KMS-11 (cell line): Measurements from ENCODE around the gene ADAM33.

Experiments used
- H2AFZ ChIP-seq: fragments of 200-600 bp; sonication (generic); 2 replicates; pipeline ENCODE4 v1.6.1; 2016; ENCODE audit warnings: antibody characterized with exemption, mixed run types, low read depth
- H3K27ac ChIP-seq: fragments of 200-600 bp; sonication (generic); 2 replicates; pipeline ENCODE4 v1.6.1; 2016; ENCODE audit warnings: mild to moderate bottlenecking, mixed run types
- H3K27me3 ChIP-seq: fragments of 200-600 bp; sonication (generic); 2 replicates; pipeline ENCODE4 v1.6.1; 2017; ENCODE audit warnings: mild to moderate bottlenecking, low read depth, mixed run types, moderate library complexity; ENCODE audit not compliant: insufficient read depth
- H3K36me3 ChIP-seq: fragments of 200-600 bp; sonication (generic); 2 replicates; pipeline ENCODE4 v1.6.1; 2017; ENCODE audit warnings: mild to moderate bottlenecking, mixed run types; ENCODE audit not compliant: insufficient read depth
- H3K4me1 ChIP-seq: fragments of 200-600 bp; sonication (generic); 2 replicates; pipeline ENCODE4 v1.6.1; 2016; ENCODE audit warnings: mild to moderate bottlenecking, low read depth, mixed run types; ENCODE audit not compliant: poor library complexity, severe bottlenecking
- H3K4me2 ChIP-seq: fragments of 200-600 bp; sonication (generic); 2 replicates; pipeline ENCODE4 v1.7.0; 2016; ENCODE audit warnings: mild to moderate bottlenecking, mixed run types
- H3K4me3 ChIP-seq: fragments of 200-600 bp; sonication (generic); IDR thresholded peaks from 2 replicates; pipeline ENCODE4 v1.6.1; 2017; ENCODE audit warnings: low read depth, low read length, mixed read lengths; ENCODE audit not compliant: insufficient read depth
- H3K79me2 ChIP-seq: fragments of 200-600 bp; sonication (generic); 2 replicates; pipeline ENCODE4 v1.6.1; 2016; ENCODE audit warnings: low read depth, mixed run types; ENCODE audit not compliant: insufficient read depth
- H3K9ac ChIP-seq: fragments of 200-600 bp; sonication (generic); 2 replicates; pipeline ENCODE4 v1.6.1; 2016; ENCODE audit warnings: mild to moderate bottlenecking, mixed run types
- H4K20me1 ChIP-seq: fragments of 200-600 bp; sonication (generic); 2 replicates; pipeline ENCODE4 v1.6.1; 2016; ENCODE audit warnings: mild to moderate bottlenecking, mixed run types; ENCODE audit not compliant: insufficient read depth
- TF ChIP-seq, protein P1 (sequence below): fragments of 200-600 bp; sonication (generic); conservative IDR thresholded peaks from 2 replicates; pipeline ENCODE4 v1.6.1; 2017; ENCODE audit warnings: low read depth, mild to moderate bottlenecking, antibody characterized with exemption, low read length, moderate library complexity, mixed read lengths

The ADAM33 gene

DNA sequence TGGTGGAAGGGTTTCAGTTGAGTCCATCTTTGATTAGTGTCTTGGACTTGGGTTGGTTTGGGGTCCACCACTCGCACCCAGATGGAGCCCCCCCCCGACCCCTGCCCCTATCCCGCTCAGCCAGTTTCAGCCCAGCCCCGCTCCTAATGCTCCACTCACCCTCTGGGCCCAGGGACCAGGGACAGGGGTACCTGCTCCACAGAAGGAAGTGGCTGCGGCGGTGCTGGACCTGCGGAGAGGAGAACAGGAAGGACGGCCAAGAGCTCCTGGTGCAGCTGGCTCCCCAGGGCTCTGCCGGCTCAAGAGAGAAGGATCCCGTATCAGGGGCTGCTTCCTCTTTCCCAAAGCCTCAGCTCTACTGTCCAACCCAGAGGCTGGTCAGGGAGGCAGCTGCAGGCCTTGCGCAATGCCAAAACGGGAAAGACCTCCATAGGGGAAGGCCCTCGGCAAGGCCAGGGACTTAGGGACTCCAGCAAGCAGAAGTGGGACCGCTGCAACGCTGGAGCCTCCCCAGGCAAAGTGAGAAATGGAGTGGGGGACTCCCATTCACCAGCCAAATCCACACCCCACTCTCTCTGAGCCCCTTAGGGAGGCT, 30.6 kb upstream of the ADAM33 start, which contains the start of gene SIGLEC1:
SIGLEC1 (minus strand) TSS at position 322 of the 595 bp plus-strand sequence. CDS start 5,472 bp downstream, outside the sequence.
- no peaks in the 10 kb centered on the region for H4K20me1 ChIP-seq
- no peaks in the 10 kb centered on the region for H3K27me3 ChIP-seq
- no peaks in the 10 kb centered on the region for H3K36me3 ChIP-seq
- no peaks in the 10 kb centered on the region for H3K4me1 ChIP-seq
- H3K9ac ChIP-seq, result no peak within 1 kb of the TSS
- no peak within 1 kb of the TSS for H3K4me3 ChIP-seq
- no peaks in the 10 kb centered on the region for H3K79me2 ChIP-seq
- TF ChIP-seq, protein P1, sequence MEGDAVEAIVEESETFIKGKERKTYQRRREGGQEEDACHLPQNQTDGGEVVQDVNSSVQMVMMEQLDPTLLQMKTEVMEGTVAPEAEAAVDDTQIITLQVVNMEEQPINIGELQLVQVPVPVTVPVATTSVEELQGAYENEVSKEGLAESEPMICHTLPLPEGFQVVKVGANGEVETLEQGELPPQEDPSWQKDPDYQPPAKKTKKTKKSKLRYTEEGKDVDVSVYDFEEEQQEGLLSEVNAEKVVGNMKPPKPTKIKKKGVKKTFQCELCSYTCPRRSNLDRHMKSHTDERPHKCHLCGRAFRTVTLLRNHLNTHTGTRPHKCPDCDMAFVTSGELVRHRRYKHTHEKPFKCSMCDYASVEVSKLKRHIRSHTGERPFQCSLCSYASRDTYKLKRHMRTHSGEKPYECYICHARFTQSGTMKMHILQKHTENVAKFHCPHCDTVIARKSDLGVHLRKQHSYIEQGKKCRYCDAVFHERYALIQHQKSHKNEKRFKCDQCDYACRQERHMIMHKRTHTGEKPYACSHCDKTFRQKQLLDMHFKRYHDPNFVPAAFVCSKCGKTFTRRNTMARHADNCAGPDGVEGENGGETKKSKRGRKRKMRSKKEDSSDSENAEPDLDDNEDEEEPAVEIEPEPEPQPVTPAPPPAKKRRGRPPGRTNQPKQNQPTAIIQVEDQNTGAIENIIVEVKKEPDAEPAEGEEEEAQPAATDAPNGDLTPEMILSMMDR, result no peak
- no peak within 1 kb of the TSS for H2AFZ ChIP-seq
- H3K4me2 ChIP-seq, result no peak within 1 kb of the TSS
- H3K27ac ChIP-seq, result no peak within 1 kb of the TSS

DNA sequence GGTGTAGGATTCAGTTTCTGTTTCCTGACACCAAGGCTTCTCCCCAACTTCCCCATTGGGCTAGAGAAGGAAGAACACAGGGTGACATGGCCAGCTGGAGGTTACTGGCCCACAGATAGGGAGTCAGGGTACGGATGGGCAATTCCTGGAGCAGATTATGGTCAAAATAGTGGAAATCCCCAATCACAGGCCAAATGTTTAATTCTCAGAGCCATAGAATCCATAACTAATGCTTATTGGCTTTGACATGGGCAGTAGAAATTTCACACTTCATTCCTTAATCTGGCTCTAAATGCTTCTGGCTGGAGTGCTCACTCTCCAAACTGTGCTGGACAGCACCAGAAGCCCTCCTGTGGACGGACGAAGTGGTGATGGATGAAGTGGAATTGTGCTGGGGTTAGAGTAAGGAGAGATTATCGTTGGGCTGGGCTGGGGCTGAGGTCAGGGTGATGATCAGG, 29.7 kb upstream of the ADAM33 start:
- Histone ChIP-seq H3K27ac (no peak overlapping the region), H2AFZ (no peak overlapping the region), H3K36me3 (no peaks in the 10 kb centered on the region), H3K4me1 (no peaks in the 10 kb centered on the region), H3K79me2 (no peaks in the 10 kb centered on the region), H4K20me1 (no peaks in the 10 kb centered on the region), H3K9ac (no peak overlapping the region), H3K27me3 (no peaks in the 10 kb centered on the region), H3K4me2 (no peak overlapping the region), H3K4me3 (no peak overlapping the region)
- TF ChIP-seq, protein P1, result no peak

DNA sequence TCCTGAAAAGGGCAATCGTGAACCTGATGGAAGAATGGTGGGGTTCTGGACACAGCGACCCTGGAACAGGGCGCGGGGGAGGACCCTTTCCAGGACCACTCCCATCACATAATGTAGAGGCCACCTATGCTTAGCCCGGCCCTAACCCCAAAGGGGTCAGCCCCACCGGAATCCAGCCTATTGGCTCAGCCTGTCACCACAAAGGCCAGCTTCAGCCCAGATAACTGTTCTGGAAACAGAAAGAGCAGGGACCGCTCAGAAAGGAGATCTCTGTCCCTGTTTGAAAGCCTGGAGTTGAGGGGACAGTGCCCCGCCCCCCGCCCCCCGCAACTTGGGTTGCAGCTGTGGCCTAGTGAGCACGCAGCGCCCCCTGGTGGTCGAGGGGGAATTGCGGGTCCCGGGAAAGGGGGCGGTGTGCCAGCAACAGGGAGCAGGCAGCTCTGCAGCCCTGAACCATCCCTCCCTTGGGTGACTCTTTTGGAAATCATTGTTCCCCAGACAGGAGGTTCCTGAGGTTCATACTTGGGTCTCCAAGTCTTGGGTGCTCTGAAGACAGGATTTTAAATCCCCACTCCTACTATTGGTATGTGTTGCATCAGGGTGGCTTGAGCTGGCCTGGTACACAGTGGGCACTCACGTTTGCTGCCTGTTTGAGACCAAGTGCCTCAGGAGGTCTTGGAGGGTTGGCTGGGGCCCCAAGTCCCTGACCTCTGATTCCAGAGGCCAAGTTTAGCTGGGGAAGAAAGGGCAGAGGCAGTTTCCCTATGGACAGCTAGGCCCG, 29.1 kb upstream of the ADAM33 start:
- Histone ChIP-seq H3K27me3 (no peaks in the 10 kb centered on the region), H3K27ac (no peak overlapping the region), H3K4me1 (no peaks in the 10 kb centered on the region), H3K9ac (no peak overlapping the region), H3K4me2 (no peak overlapping the region), H3K4me3 (no peak overlapping the region), H3K36me3 (no peaks in the 10 kb centered on the region), H4K20me1 (no peaks in the 10 kb centered on the region), H3K79me2 (no peaks in the 10 kb centered on the region), H2AFZ (no peak overlapping the region)
- TF ChIP-seq, protein P1, result peak; percentile 81

DNA sequence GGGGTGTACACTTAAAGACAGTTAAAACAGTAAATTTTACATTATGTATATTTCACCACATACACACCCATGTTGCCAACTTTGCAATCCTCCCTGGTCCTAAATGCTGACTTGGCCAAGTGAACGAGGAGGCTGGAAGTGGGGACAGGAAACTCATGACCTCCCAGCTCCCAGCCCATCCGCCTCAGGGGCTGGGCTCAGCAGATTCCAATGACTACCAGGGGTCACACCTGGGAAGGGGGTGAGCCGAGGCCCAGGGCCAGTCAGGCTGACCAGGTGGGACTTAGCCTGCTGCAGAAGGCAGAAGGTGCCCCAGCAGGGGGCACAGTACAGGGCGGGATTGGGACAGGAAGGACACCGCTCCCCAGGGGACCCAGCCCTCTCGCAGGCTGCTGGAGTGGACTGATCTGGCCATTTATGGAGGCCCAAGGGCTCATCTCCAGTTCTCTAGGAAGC, 28.2 kb upstream of the ADAM33 start:
- no peak overlapping the region for H3K9ac ChIP-seq
- H3K79me2 ChIP-seq, result no peaks in the 10 kb centered on the region
- no peaks in the 10 kb centered on the region for H3K4me1 ChIP-seq
- no peaks in the 10 kb centered on the region for H4K20me1 ChIP-seq
- H3K4me3 ChIP-seq, result no peak overlapping the region
- H2AFZ ChIP-seq, result no peak overlapping the region
- TF ChIP-seq, protein P1, result no peak
- no peaks in the 10 kb centered on the region for H3K27me3 ChIP-seq
- H3K4me2 ChIP-seq, result no peak overlapping the region
- H3K27ac ChIP-seq, result no peak overlapping the region
- no peaks in the 10 kb centered on the region for H3K36me3 ChIP-seq
